ES-I3 (cell line): ENCODE data around the gene USP25.

Source experiments
- H3K36me3 ChIP-seq: 2 replicates; pipeline ENCODE4 v1.6.1; 2013; ENCODE audit warnings: mild to moderate bottlenecking, low read length, control low read depth, moderate library complexity; ENCODE audit not compliant: insufficient read depth
- H3K4me1 ChIP-seq: 2 replicates; pipeline ENCODE4 v1.6.1; 2013; ENCODE audit warnings: mild to moderate bottlenecking, control low read depth, low read length; ENCODE audit not compliant: insufficient read depth
- H3K9ac ChIP-seq: 2 replicates; pipeline ENCODE4 v1.6.1; 2013; ENCODE audit warnings: low read depth, mild to moderate bottlenecking, low read length, moderate library complexity
- H3K9me3 ChIP-seq: 2 replicates; pipeline ENCODE4 v1.6.1; 2013; ENCODE audit warnings: mild to moderate bottlenecking, low read length, moderate library complexity; ENCODE audit not compliant: control insufficient read depth, insufficient read depth

USP25 gene

DNA sequence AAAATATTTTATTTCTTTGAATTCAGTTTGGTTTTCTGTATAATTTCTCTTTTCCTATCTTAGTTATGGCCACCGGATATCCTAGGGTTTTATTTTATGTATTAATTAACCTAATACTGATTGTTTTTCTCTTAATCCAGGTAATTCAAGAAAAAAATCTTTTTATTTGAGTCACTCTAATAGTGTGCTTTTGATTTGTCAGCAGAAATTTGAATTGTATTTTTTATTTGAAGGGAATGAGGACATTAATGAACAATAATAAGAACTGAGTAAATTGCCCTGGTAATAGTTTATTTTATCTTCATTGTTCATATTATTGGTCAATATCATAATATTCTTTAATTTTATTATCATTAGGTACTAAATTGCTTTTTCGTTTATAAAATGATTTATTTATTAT, 120.1 kb downstream of the USP25 start:
- no peak overlapping the region for H3K9ac ChIP-seq
- no peaks in the 10 kb centered on the region for H3K4me1 ChIP-seq
- no peaks in the 10 kb centered on the region for H3K9me3 ChIP-seq
- H3K36me3 ChIP-seq, result peaks cover 4% of the 10 kb centered on the region; the same call in 1 of the 2 replicates

DNA sequence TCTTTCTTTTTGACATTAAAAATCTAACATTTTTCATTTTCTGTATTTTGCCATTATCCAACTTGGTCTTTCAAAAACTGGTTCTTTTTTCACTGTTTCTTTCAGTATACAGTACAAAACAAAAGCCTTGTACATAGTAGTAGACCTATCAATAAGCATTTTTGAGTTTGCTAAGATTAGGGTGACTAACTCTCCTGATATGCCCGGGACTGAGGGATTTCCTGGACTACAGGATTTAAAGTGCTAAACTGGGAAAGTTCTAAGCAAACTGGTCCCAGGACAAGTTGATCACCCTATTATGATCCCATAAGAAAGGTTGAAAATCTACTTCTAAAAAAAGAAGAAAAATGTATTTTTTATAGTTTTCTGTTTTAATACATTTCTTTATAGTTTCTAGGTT, 120.9 kb downstream of the USP25 start:
- H3K9ac ChIP-seq, result no peak overlapping the region
- no peaks in the 10 kb centered on the region for H3K9me3 ChIP-seq
- H3K36me3 ChIP-seq, result peaks cover 4% of the 10 kb centered on the region; the same call in 1 of the 2 replicates
- no peaks in the 10 kb centered on the region for H3K4me1 ChIP-seq

DNA sequence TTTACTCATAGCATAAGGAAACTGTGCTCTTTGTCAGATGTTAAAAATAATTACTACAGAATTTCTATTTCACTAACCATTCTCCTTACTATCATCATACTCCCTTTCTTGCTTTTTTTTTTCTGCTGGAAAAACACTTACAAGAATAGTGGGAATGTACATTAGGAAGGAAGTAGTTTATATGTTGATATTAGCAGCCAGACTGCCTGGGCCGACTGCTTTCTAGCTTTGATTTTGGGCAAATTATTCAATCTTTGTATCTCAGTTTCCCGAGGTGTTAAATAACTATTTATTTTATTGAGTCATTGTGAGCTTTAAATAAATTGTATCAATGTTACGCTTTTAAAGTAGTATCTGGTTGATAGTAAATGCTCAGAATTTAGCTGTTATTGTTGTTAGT, 122.4 kb downstream of the USP25 start:
- Histone ChIP-seq H3K36me3 (peaks cover 4% of the 10 kb centered on the region; the same call in 1 of the 2 replicates), H3K4me1 (no peaks in the 10 kb centered on the region), H3K9ac (no peak overlapping the region), H3K9me3 (no peaks in the 10 kb centered on the region)

DNA sequence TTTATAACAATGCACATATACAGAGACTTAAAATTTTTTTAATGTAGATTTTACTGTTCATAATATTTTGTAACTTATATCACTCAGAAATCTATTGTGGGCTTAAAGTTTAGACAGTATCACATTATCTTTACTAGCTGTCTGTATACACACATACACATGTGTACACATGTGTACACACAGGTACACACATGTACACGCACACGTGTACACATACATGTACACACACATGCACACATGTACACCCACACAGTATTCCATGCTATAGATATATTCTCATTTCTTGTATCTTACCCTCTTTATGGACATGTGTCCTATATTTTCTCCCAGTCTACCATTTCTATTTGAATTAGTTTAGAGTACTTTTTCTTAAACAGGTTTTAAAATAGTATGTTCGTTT, 123.3 kb downstream of the USP25 start:
- H3K9me3 ChIP-seq, result no peaks in the 10 kb centered on the region
- H3K9ac ChIP-seq, result no peak overlapping the region
- H3K4me1 ChIP-seq, result no peaks in the 10 kb centered on the region
- peaks cover 4% of the 10 kb centered on the region; the same call in 1 of the 2 replicates for H3K36me3 ChIP-seq

DNA sequence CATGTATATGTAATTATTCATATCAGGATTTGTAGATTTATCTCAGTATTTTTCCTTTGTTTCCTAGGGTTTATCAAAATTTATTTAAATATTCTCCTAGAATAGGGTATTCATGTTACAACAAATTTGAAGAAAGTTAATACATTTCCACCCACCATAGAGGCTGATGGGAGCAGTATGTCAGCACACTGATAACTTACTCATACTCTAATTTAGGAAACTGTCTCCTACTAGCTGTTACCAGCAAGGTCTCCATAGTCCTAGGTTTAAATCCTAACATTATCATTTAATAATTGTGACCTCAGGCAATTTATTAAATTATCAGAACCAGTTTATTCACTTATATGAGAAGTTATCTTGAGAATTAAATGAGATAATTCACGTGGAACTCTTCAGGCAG, 127.0 kb downstream of the USP25 start:
- Histone ChIP-seq H3K36me3 (0 out of 2 replicates have a peak, but pooled peaks cover under 1% of the 10 kb centered on the region), H3K9ac (no peak overlapping the region), H3K9me3 (no peaks in the 10 kb centered on the region), H3K4me1 (no peaks in the 10 kb centered on the region)

DNA sequence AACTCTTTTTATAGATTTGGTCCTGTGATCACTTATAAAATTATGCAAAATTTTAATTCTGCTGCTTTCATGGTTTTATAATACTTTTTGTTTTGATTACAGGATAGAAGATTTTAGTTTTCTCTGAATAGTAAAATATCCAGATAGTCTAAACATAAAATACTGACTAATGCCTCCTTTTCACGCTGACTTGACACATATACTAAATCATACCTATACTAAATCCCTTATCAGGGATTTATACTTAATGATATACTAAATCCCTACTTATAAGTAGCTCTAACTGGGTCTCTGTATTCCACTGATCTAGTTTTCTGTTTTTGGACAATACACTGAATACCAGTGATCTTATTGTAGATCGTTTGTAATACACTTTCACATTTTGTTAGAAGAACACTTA, 128.0 kb downstream of the USP25 start:
- no peaks in the 10 kb centered on the region for H3K4me1 ChIP-seq

DNA sequence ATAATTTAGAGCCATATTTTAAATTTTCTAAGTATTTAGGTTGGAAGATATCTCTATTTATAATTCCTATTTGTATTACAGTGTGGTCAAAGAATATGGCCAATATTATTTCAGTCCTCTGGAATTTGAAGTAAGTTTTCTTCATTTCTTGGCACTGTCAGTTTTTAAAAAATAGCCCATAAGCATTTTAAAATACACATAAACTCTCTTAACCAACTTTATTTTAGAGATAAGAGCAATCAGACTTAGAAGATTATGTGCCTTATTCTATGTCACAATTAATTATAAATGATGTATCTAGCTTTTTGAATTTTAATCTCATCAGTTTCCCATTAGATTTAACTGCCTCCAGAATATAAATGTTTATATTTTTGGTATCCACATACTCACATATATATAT, 130.8 kb downstream of the USP25 start:
- no peaks in the 10 kb centered on the region for H3K36me3 ChIP-seq
- no peaks in the 10 kb centered on the region for H3K4me1 ChIP-seq
- no peak overlapping the region for H3K9ac ChIP-seq
- H3K9me3 ChIP-seq, result no peaks in the 10 kb centered on the region

More for the DNA sequence above, 128.0 kb downstream of the USP25 start:
- H3K9ac ChIP-seq, result no peak overlapping the region
- no peaks in the 10 kb centered on the region for H3K9me3 ChIP-seq
- no peaks in the 10 kb centered on the region for H3K36me3 ChIP-seq

DNA sequence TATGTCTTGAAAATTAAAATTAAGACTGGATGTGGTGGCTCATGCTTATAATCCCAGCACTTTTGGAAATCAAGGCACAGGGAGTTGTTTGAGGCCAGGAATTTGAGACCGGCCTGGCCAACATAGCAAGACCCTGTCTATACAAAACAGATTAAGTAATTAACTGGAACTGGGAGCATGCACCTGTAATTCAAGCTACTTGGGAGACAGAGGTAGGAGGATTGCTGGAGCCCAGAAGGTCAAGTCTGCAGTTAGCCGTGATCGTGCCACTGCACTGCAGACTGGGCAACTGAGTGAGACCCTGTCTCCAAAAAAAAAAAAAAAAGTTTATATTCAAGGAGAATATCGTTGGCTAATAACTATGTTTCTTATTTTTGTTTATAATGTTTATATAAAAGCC, 139.2 kb downstream of the USP25 start:
- H3K9ac ChIP-seq, result no peak overlapping the region
- H3K36me3 ChIP-seq, result peaks cover 6% of the 10 kb centered on the region
- no peaks in the 10 kb centered on the region for H3K4me1 ChIP-seq
- no peaks in the 10 kb centered on the region for H3K9me3 ChIP-seq

DNA sequence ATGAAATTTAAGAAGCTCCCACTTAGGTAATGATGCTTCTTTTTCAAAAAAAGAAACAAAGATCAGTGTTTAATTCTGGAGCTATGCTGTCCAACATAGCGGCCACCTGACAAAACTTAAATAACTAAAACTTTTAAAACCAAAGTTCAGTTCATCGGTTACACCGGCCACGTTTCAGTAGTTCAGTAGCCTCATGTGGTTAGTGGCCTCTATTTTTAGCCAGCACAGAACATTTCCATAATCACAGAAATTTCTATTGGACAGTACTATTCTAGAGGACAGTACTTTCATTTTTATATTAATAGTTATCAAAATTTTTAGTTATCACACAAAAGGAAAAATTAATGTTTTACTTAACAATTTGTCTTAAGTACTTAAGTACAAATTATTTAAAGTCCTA, 141.0 kb downstream of the USP25 start:
- Histone ChIP-seq H3K9ac (no peak overlapping the region), H3K36me3 (peaks cover 6% of the 10 kb centered on the region), H3K9me3 (no peaks in the 10 kb centered on the region), H3K4me1 (no peaks in the 10 kb centered on the region)

DNA sequence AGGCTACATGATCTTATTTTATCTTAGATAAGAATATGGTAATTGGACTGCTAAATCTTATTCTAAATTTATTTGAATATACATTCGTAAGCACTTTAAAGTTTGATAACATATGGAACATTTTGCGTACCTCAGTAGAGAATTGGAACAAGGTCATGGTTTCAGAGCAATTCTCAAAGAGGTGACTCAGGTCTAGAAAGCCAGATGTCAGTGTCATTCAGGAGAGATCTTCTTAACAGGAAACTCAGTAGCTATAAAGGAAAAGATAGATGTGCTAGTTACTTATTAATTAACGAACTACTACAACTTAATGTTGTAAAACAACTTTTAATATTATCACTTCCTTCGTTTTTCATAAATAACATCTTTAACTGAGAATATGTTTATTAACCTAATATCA, 142.5 kb downstream of the USP25 start:
- no peaks in the 10 kb centered on the region for H3K4me1 ChIP-seq
- H3K9ac ChIP-seq, result no peak overlapping the region
- no peaks in the 10 kb centered on the region for H3K9me3 ChIP-seq
- H3K36me3 ChIP-seq, result peaks cover 3% of the 10 kb centered on the region; the same call in 1 of the 2 replicates

DNA sequence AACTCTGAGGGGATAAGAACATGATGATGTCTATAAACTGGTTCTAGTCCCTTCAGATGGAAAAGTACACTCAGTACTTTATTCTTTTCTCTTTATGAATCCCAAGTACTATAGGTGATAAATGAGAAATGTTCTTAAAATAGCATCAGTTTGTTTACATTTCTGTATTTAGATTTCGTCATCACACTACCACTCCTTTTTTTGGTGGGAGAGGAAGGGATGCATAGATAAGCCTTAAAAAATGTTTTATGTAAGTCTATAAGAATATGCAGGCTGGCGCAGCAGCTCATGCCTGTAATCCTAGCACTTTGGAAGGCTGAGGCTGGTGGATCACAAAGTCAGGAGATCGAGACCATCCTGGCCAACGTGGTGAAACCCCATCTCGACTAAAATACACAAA, 144.8 kb downstream of the USP25 start:
- Histone ChIP-seq H3K9me3 (no peaks in the 10 kb centered on the region), H3K4me1 (no peaks in the 10 kb centered on the region), H3K36me3 (no peaks in the 10 kb centered on the region), H3K9ac (no peak overlapping the region)

DNA sequence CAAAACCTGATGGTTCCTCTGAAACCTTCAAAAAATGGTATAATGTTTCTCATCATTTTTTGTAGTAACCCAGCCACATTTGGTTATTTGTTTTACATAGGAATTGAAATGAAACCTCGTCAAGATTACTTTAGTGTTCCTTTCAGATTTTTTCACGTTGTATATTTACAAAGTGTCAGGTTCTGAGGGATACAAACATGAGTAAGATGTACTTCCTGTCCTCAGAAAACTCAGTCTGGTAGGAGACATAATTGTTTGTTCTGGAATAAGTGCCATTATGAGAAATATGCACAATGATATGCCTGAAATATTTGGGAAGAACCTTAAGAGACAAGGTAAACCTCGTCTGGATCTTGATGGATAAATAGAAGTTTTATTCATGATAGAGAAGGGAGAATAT, 145.5 kb downstream of the USP25 start:
- no peak overlapping the region for H3K9ac ChIP-seq
- H3K36me3 ChIP-seq, result no peaks in the 10 kb centered on the region
- H3K9me3 ChIP-seq, result no peaks in the 10 kb centered on the region
- no peaks in the 10 kb centered on the region for H3K4me1 ChIP-seq

DNA sequence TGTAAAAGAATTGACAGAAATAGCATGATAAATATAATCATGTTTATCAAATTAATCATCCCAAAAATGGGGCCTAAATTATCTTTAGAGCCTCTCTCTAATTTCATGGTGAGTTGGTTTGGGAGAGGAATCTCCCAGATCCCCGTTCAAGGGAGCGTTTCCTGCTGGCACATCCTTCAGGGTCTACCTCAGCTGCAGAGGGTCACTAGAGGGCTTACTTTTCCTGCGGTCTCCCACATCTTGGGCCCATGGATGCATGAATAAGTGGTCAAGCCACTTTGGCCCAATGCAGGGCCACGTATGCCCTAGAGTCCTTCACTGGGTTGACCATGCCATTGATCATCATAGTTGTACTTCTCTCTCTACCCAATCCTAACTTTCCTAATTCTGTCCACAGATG, 164.1 kb downstream of the USP25 start:
- H3K9ac ChIP-seq, result no peak overlapping the region
- H3K9me3 ChIP-seq, result peaks cover 3% of the 10 kb centered on the region; the same call in 1 of the 2 replicates
- no peaks in the 10 kb centered on the region for H3K4me1 ChIP-seq
- no peaks in the 10 kb centered on the region for H3K36me3 ChIP-seq

DNA sequence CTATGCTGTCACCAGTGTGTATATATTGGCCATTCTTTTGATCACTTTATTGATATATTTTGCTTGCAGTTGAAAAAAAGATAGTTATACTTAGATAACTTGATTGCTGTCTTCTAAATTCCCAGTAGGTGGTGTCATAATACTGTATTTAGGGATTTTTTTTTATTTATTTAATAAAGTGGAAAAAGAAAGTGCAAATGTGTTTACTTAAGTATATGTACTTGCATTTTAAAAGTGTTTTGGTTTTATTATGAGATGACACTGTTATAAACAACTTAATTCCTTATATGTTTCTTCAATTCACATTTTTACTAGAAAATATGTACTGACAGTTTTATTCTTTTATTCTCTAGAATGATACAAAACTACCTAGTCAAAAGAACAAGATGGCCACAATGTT, 164.8 kb downstream of the USP25 start:
- H3K9me3 ChIP-seq, result peaks cover 3% of the 10 kb centered on the region; the same call in 1 of the 2 replicates
- H3K4me1 ChIP-seq, result no peaks in the 10 kb centered on the region
- no peaks in the 10 kb centered on the region for H3K36me3 ChIP-seq
- H3K9ac ChIP-seq, result no peak overlapping the region

DNA sequence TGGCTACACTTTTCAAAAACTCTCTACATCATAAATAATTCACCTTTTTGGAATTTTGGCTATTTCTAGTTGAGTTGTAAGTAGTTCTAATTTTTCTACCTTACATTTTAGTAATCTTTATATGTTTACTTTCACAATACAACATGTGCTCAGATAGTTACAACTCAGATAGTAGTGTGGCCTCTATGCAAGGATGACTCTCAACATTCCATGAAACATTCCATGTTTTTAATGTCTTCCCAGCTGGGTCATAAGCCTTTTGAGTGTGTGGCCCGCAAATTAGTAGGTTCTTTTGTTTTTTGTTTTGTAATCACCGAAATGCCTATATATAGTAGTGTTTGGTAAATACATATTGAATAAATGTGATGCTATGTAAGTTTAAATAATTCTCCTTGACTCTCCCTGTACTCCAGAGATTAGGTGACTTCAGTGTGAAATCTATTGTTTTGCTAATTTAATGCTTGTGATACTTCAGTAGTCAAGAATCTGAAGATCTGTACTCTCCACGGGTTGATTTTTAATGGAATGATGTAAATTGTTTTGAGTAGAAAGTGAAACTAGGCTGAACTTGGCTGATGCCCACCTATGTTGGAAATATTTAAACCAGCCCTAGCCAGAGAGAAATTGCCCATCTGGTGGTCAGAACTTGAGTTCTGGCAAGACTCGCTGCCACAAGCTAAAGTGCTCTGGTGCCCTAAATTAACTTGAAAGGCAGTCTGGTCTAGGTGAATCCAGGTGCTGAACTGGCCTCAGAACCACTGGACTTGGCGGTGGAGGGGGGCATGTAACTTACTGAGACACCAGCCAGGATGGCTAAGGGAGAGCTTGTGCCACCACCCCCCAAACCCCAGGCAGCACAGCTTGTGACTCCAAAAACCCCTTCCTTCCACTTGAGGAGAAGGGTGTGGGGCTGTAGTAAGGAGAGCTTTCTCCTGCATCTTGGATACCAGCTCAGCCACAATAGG, 165.6 kb downstream of the USP25 start:
- no peak overlapping the region for H3K9ac ChIP-seq
- H3K36me3 ChIP-seq, result no peaks in the 10 kb centered on the region
- no peaks in the 10 kb centered on the region for H3K4me1 ChIP-seq
- peaks cover 3% of the 10 kb centered on the region for H3K9me3 ChIP-seq
